Spleen (tissue), 7 donors: Measurements from ENCODE around the gene CLCNKA.
A peak's percentile ranks its signal among the peaks of the same experiment; 100 is the strongest.

Experiments used
- CTCF ChIP-seq, 11 experiments: fragments of 200-600 bp in 7 of 11; fragments of 450-650 bp in 4 of 11; sonication (generic) in 4 of 11; IDR thresholded peaks in 8 of 11; conservative IDR thresholded peaks in 3 of 11; 1 replicate in 7 of 11; 2 replicates in 4 of 11; pipeline versions ENCODE4 v1.4.0 to v1.8.0; 2016 to 2021; ENCODE audit warnings: antibody characterized with exemption in 11 of 11, inconsistent platforms in 4 of 11, mild to moderate bottlenecking in 1 of 11
- POLR2A ChIP-seq, 3 donors: fragments of 450-650 bp; IDR thresholded peaks; one replicate each; pipeline ENCODE4 v1.5.1; 2017; ENCODE audit warnings: antibody characterized with exemption in 3 of 3, mild to moderate bottlenecking in 1 of 3
- POLR2AphosphoS5 ChIP-seq, 3 donors: sonication (generic); formaldehyde crosslinking; IDR thresholded peaks; one replicate each; pipeline ENCODE4 v1.5.1; 2017; ENCODE audit warnings: antibody characterized with exemption in 3 of 3
- donor health status: DM: no; HTN: no; CAD: no; lungs with moderate emphysema.
- donor health status: DM: no; HTN: no; CAD: no.
- donor health status: DM: no; HTN: no; CAD: no.

GRCh38 chr1:16009030-16009460 lies 12.8 kb upstream of the CLCNKA start:
- TF ChIP-seq POLR2A (IDR thresholded peaks at IDR 0.05) (no peak), POLR2AphosphoS5 (IDR thresholded peaks at IDR 0.05) (no peak), CTCF (IDR thresholded peaks at IDR 0.05 in 8 of 11, conservative IDR thresholded peaks at IDR 0.05 in 3 of 11) (peak; percentile 80 to 96 (median 94))
